Ishikawa (cell line): ENCODE data around the gene AARS2.
A peak's percentile ranks its signal among the peaks of the same experiment; 100 is the strongest.

Experiments
- CEBPB ChIP-seq: IDR thresholded peaks from 2 replicates; pipeline ENCODE4 v1.6.1; 2012
- CREB1 ChIP-seq: IDR thresholded peaks from 2 replicates; pipeline ENCODE4 v1.6.1; 2012; ENCODE audit warnings: low read depth
- EGR1 ChIP-seq: IDR thresholded peaks from 2 replicates; pipeline ENCODE4 v1.6.1; 2012
- EP300 ChIP-seq: IDR thresholded peaks from 2 replicates; pipeline ENCODE4 v1.6.1; 2012; ENCODE audit warnings: borderline replicate concordance
- FOXM1 ChIP-seq: IDR thresholded peaks from 2 replicates; pipeline ENCODE4 v1.6.1; 2012; ENCODE audit warnings: low read depth, borderline replicate concordance
- NFIC ChIP-seq: IDR thresholded peaks from 2 replicates; pipeline ENCODE4 v1.6.1; 2012
- RAD21 ChIP-seq: IDR thresholded peaks from 2 replicates; pipeline ENCODE4 v1.6.1; 2012; ENCODE audit warnings: low read depth
- TAF1 ChIP-seq: IDR thresholded peaks from 2 replicates; pipeline ENCODE4 v1.6.1; 2012; ENCODE audit warnings: low read depth, mild to moderate bottlenecking
- TCF12 ChIP-seq: IDR thresholded peaks from 2 replicates; pipeline ENCODE4 v1.6.1; 2012; ENCODE audit warnings: low read depth
- TEAD4 ChIP-seq: IDR thresholded peaks from 2 replicates; pipeline ENCODE4 v1.6.1; 2012
- YY1 ChIP-seq: IDR thresholded peaks from 2 replicates; pipeline ENCODE4 v1.6.1; 2012; ENCODE audit warnings: low read depth
- ZBTB7A ChIP-seq: IDR thresholded peaks from 2 replicates; pipeline ENCODE4 v1.6.1; 2012; ENCODE audit warnings: low read depth
- TF ChIP-seq, protein P1 (sequence below): IDR thresholded peaks from 2 replicates; pipeline ENCODE4 v1.6.1; 2012
- TF ChIP-seq, protein P2 (sequence below): IDR thresholded peaks from 2 replicates; pipeline ENCODE4 v1.6.1; 2012
- TF ChIP-seq, protein P3 (sequence below): IDR thresholded peaks from 2 replicates; pipeline ENCODE4 v1.6.1; 2012; ENCODE audit warnings: low read depth, mild to moderate bottlenecking

AARS2 gene

DNA sequence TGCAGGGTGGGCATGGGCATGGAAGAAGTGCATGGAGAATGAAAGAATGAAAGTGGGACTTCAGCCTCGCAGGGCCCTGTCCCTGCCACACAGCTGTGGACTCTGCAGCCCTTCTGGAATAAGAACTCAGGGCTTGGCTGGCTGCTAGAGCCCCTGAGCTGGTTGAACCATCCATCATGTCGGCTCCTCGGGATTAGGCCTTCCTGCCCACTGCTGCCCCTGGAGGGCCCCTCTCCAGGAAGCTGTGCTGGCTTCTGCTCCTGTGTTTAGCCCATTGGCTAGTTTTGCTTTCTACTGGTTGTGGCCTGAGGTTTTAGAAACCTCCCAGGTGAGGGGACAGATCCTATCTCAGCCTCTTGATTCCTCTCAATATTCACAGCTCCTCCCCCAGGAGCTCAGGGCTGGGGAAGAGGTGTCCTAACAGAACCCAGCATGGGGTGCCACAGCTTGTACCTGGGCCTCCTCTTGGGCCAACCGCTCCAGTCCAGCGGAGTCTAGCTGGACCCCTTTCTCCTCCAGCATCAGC, 7.9 kb downstream of the AARS2 start:
- TF ChIP-seq EGR1 (no peak), TEAD4 (no peak), CEBPB (no peak), YY1 (no peak), ZBTB7A (no peak), CREB1 (no peak), TCF12 (no peak)
- TF ChIP-seq, protein P1, sequence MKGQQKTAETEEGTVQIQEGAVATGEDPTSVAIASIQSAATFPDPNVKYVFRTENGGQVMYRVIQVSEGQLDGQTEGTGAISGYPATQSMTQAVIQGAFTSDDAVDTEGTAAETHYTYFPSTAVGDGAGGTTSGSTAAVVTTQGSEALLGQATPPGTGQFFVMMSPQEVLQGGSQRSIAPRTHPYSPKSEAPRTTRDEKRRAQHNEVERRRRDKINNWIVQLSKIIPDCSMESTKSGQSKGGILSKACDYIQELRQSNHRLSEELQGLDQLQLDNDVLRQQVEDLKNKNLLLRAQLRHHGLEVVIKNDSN, result no peak

DNA sequence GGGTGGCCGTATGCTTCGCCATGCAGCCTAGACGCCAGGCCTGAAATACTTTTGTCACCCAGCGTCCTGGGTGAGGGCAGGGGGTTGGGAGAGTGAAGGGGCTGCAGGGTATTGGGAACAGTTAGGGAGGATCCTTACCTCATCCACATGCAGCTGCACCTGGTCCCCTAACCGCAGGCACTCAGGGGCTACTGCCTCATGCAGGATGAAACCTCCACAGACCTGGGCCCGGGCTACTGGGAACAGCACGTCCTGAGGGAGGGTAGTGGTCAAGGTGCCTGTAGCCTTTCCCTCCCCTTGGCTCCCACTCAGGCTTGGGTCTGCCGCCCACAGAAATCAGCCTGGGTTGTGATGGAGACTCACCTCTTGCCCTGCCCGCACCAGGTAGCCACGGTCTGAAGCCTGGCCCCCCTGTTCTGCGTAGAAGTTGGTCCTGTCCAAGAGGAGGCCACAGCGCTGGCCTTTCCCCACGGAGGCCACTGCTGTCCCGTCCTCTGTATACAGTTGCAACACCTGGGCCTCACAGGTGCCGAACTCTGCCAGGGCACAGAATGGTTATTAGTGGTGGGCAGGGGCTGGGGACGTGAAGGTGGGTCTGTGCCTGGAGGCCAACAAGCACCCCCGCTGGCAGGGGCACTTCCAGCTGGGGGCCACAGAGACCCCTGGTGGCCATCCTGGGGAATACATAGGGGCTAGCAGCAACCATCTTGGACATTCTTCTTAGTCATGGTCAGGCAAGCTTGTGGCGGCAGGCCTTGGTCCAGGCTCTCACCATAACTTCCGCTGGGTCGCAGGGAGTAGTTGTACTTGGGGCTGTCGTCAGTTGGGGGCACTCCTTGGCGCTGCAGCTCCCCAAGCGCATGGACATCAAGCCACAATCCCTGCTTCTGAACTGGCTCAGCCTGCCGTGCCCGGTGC, 8.6 kb downstream of the AARS2 start:
- TF ChIP-seq ZBTB7A, result 0 out of 2 replicates have a peak, but pooled peaks have one; percentile 61
- peak; percentile 36; the same call in 1 of the 2 replicates for TF ChIP-seq RAD21
- no peak for TF ChIP-seq NFIC
- TF ChIP-seq YY1, result peak; percentile 49; the same call in 1 of the 2 replicates

DNA sequence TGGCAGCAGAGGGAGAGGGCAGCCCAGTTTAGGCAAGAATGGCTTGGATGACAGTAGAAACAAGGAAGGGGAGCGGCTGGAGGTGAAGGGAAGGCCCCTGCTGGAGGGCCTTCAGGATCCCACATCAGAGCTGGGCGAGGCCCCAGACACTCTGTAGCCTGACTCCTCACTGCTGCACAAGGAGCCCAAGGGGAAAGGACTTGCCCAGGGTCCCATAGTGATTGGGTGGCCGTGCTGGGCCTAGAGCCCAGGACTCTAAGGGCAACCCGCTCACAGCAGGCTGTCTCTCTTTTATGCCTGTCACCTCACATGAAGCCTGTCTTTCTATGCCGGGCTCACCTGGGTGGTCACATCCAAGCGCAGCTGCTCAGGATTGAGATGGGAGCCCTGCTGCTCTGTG, 9.3 kb downstream of the AARS2 start:
- no peak for TF ChIP-seq RAD21
- no peak for TF ChIP-seq CEBPB
- no peak for TF ChIP-seq TEAD4
- TF ChIP-seq, protein P2, sequence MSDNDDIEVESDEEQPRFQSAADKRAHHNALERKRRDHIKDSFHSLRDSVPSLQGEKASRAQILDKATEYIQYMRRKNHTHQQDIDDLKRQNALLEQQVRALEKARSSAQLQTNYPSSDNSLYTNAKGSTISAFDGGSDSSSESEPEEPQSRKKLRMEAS, result no peak
- no peak for TF ChIP-seq FOXM1
- no peak for TF ChIP-seq ZBTB7A
- no peak for TF ChIP-seq CREB1
- TF ChIP-seq NFIC, result no peak
- TF ChIP-seq, protein P1, result no peak
- no peak for TF ChIP-seq TCF12
- TF ChIP-seq EP300, result no peak
- TF ChIP-seq, protein P3, sequence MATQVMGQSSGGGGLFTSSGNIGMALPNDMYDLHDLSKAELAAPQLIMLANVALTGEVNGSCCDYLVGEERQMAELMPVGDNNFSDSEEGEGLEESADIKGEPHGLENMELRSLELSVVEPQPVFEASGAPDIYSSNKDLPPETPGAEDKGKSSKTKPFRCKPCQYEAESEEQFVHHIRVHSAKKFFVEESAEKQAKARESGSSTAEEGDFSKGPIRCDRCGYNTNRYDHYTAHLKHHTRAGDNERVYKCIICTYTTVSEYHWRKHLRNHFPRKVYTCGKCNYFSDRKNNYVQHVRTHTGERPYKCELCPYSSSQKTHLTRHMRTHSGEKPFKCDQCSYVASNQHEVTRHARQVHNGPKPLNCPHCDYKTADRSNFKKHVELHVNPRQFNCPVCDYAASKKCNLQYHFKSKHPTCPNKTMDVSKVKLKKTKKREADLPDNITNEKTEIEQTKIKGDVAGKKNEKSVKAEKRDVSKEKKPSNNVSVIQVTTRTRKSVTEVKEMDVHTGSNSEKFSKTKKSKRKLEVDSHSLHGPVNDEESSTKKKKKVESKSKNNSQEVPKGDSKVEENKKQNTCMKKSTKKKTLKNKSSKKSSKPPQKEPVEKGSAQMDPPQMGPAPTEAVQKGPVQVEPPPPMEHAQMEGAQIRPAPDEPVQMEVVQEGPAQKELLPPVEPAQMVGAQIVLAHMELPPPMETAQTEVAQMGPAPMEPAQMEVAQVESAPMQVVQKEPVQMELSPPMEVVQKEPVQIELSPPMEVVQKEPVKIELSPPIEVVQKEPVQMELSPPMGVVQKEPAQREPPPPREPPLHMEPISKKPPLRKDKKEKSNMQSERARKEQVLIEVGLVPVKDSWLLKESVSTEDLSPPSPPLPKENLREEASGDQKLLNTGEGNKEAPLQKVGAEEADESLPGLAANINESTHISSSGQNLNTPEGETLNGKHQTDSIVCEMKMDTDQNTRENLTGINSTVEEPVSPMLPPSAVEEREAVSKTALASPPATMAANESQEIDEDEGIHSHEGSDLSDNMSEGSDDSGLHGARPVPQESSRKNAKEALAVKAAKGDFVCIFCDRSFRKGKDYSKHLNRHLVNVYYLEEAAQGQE, result no peak

DNA sequence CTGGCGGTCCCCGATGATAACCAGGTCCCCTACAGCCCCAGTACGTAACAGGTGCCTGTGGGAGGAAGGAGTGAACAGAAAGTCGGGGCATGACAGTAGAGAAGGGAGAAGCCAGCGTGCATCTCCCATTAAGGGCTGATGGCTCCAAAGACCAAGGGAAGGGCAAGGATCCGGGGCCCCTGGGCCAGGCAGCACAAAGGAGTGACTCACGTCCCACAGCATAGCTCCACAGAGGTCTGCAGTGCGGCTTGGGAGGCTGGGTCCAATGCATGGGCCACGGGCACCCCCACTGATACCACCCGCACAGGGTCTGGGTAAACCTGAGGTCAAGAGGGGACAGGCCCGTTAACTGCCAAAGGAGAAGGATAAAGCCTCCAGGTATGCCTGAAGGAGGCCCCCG, 10.3 kb downstream of the AARS2 start:
- TF ChIP-seq, protein P2, result no peak
- TF ChIP-seq ZBTB7A (no peak), CEBPB (no peak), FOXM1 (no peak), NFIC (no peak), TAF1 (no peak), EGR1 (no peak), TEAD4 (no peak), EP300 (no peak), YY1 (no peak), RAD21 (no peak), CREB1 (no peak), TCF12 (no peak)
- TF ChIP-seq, protein P3, result no peak
- TF ChIP-seq, protein P1, result no peak
